HG02973 (cell line): ENCODE data around the gene CCR7.

ENCODE experiments used
- ATAC-seq: cut with Tn5 transposase; IDR thresholded peaks from one replicate; pipeline ENCODE4 v1.9.1; 2021; ENCODE audit warnings: moderate library complexity; ENCODE audit not compliant: unreplicated experiment

The CCR7 gene, protein sequence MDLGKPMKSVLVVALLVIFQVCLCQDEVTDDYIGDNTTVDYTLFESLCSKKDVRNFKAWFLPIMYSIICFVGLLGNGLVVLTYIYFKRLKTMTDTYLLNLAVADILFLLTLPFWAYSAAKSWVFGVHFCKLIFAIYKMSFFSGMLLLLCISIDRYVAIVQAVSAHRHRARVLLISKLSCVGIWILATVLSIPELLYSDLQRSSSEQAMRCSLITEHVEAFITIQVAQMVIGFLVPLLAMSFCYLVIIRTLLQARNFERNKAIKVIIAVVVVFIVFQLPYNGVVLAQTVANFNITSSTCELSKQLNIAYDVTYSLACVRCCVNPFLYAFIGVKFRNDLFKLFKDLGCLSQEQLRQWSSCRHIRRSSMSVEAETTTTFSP

DNA sequence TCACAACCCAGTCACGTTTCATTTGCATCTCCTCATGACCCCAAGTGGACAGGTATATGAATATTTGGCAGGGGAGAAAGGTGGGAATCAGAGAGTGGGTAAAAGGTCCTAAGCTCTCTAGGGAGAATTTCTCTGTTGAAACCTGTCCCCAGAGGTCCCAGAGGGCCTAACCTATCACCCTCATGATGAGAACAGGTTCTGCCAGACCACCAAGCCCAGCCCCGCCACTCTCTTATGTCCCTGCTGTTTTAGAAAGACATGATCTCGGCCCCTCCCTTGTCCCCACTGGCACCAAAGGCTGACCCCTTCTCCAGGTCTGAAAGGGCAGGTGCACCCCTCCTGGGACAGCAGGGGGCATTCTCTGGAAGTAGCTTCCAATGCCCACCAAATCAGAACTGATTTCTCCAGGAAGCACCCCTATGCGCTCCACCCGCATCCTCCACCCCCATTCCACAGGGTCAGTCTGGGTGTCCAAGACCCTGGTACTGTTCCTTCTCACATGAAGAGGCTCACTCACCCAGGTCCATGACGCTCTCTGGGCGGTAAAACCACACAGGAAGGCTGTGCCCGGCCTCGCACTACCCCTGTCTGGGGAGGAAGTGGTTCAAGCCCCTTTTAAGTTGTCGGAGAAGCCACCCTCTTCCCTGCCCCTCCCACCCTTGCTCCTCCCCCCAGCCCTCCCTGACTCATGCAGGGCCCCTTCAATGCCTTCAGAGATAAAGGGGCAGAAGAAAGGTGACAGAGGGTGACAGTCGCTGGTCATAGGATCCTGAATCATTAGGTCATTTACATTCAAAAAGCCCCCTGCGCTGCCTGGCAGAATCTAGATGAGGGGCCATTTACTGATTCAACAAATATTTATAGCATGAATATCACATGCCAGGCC lies at the start of gene CCR7:
CCR7 (minus strand) TSS at position 590 of the 886 bp plus-strand sequence; CDS start at position 527, 63 bp downstream.
- no peak for ATAC-seq

DNA sequence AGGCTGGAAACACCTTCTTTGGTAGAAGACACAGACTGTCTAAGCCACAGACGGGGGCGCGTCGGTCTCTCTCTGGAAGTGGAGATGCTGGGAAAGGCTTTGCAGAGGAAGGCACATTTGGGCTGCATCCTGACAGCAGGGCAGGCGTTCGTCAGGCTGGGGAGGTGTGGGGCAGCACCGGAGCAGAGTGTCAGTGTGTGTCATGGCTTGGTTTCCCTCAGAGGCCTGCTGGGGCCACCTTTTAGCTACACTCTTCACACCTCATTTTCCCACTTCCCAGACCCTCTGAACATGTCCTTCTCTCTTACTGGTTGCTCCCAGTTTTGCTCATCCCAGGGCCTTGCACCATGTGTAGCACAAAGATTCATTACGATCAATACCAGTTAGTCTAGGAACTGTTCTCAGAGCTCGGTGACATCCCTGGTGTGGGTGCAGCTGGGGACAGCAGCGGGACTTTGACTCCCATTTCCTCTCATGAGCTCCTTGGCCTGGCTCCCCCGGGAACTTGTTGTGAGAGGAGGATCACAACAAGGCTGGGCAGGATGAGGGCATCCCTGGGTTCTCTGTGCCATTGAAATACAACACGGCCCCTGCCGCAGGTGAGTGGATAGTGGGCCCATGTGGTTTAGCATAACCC lies 49.3 kb upstream of the CCR7 start:
- ATAC-seq = no peak

DNA sequence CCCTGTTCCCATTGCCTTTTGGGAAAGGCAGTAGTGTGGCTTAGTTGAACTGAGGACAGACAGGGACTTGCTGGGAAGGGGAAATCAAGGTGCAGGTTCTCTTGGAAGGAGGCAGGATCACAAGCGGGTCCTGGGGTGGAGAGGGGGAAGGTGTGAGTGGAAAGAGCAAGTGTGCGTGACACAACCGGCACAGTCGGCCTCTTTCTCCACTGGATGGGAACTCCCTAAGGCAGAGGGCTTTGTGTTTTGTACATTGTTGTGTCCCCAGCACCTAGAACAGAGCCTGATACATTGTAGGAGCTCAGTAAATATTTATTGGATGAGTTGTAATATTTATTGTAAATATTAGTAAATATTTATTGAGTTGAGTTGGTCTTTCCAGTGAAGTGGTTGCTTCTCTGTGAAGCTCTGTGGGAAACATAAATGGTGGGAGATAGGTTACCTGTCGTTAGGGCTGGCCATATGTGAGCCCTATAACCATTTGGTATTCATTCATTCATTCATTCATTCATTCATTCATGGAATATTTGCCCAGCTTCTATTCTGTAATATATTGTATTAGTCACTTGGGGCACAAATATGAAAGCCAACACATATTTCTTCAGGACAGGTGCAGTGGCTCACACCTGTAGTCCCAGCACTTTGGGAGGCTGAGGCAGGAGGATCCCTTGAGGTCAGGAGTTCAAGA lies 48.3 kb upstream of the CCR7 start:
- ATAC-seq = no peak

DNA sequence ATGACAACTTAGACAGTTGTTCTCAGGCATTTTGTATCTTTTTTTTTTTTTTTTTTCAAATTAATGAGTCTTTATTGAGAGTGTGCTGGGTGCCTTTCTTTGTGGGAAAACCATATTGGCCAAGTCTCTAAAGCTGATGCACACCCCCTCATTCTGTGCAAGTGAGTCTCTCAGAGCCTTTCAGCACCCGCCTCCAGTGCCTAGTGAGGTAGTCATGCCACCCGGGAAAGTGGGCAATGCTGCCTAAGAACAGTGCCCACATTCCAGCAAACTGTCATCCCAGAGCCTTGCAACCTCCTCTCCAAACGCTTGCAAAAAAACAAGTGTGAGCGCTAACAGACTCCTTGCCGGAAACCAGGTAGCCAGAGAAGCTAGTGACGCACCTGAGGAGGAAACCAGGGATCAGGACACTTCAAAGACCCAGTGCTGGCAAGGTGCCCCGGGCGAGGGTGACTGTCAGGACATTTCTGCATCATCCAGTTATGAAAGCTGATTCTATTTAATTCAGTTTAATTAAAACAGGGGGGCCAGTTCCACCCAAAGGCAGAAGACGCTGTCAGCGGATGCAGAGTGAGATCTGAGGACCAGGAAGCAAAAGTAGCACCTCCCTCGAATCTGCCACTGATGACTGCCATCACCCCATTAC lies 47.5 kb upstream of the CCR7 start:
- no peak for ATAC-seq

DNA sequence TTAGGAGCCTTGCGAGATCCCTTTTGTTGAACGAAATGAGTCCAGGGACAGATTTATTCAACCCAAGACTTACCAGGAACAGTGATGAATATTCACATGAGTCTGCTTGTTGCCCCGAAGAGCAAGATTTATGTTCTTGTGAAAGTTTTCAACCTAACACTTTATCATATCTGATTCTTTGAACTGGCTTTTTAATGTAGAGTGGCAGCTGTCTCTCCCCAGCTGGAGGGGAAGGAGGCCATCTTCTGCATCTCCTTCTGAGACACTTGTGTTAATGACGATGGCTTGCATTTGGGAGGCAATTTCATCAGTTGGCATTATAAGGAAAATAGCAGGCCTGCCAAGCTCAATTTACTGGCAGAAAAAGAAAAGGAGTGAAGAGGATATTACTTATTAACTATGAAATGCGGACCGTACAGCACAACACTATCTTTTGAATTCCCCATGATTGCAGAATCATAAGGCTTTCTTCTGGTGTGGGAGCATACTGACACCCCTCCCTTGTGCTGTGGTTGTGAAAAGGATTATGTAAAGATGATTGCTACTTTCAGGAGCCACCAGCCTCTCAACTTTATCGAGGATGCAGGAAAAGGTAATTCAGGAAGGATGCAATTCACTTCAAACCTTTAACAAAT lies 46.7 kb upstream of the CCR7 start:
- no peak for ATAC-seq

DNA sequence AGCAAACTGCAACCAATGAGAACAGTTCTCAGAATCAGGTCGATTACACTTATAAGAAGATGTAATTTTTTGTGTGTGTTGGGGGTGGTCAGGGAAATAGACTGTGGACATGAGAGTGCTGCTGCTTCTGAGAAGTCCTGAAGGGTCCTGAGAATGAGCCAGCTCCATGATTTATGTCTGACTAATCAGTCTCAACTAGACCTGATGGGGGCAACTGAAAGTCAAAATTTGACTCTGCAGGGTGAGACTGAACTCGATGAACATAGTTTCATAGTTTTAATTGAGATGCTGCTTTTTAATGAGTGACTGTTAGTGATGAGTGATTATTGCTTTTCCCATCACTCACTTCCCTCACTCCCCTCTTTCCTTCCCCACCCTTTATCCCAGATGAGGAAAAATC lies 45.1 kb upstream of the CCR7 start:
- no peak for ATAC-seq

DNA sequence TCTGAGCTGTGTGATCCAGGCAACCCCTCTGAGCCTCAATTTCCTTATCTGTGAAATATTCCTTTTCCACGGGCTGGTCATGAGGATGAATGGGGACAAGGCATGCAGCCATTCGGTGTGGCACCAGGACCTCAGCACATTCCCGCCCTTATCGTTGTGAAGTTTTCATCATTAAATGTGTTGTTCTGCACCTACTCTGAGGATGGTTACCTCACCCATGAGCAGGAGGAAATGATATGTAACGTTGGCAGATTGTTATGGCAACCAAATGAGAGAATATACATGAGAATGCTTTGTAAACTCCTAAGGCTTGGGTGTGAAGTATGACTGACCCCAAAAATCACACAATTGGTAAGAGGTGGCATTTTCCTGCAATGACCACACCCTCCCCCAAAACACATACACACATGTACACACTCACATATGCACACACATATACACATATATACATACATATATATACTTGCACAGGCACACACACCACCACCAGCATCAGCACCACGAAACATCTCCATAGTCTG lies 42.8 kb upstream of the CCR7 start:
- no peak for ATAC-seq

DNA sequence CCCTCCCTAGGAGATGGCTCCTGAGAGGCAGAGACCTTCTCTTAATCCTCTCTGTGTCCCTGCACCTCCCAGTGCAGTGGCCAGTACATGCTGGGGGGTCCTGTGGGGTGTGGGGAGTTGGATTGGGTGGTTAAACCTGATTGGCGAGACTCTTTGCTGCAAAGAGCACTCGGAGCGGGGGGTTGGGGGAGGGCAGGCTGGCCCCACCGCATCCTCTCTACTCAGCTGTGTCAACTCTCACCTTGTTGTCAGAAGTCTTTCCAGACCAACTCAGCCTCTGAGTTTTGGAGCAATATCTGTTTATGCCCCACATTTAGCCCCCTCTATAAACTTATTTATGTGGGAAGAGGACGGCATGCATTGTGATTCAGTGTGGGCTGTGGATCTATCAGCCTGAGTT lies 42.4 kb upstream of the CCR7 start:
- ATAC-seq = no peak

DNA sequence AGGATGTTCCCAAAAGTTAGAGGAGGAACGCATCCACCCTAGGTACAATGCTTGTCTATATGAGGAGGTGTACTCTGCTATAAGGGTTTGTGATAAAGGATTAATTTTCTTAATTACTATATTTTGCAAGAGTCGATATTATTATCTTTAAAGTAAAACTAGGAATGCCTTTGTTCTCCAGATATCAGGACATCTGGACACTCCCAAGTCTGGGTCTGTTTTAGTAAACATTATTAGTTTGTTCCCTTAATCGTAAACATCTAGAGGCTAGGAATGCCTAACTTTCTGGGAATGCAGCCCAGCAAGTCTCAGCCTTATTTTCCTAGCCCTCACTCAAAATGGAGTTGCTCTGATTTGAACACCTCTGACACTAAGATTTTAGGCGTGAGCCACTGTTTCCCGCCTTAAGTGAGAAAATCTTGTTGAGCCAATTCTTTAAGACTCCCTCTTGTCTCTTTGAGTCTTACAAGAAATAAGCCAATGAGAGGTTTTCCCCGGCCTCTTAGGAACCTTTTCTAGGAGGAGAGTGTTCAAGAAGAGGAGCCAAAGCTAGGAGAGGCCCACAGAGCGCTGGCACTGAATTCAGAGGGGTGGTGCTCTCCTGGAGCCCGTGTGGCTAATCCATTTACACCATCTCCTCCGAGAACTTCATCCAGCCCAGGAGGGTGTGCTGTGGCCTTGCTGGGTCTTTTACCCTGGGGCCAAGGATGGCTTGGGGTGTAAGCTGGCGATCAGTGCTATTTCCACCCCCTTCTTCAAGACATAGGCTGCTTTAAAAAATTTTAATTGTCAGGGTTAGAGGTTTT lies 41.5 kb upstream of the CCR7 start:
- no peak for ATAC-seq

DNA sequence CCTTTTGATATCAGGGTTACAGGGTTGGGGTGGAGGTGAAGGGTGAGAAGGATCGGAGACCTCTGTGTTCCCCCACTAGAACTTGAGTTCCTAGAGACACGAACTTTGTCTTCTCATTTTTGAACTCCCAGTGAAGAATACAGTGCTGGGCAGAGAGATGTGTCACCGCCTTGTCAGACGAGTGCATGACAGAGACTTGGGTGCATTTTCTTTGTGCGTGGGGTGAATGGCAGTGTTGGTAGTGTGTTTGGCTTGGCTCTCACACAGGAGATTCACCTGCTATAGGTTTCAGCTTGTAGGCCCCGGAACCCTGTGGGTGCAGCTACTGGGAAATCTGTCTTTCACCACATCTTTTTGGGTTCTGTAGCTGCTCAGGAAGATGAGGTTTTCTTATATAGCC lies 40.0 kb upstream of the CCR7 start:
- ATAC-seq = no peak

DNA sequence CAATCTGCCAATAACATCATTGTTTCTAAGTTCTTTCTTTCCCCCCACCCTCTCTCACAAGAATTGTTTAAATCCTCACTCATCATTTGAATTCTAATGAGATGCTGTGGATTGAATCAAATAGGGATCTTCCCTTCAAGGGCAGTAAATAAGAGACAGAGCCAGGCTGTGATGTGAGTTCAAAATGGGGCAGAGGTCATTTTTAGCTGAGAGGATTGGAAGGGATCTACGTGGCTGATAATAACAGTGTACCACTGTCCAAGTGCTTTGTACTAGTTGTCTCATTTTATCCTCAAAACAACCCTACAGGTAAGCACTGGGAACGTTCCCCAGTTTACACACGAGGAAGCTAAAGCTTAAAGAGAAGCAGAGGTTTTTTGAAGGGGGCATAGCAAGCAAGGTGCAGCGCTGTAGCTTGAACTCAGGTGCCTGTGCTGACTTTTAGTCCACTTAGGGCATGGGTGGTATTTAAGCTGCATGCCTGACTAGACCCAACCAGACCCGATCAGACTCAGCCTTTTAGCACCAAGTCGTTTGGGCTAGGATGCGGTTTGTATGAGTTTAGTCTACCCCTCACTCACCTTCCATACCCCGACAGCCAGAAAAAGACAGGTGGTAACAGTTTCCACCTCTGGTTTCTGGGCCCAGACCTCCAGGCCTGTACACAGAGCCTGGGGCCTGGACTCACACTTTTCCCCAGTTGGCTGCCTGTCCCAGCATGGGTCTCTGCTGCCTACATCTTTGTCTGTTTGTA lies 39.2 kb upstream of the CCR7 start:
- no peak for ATAC-seq

DNA sequence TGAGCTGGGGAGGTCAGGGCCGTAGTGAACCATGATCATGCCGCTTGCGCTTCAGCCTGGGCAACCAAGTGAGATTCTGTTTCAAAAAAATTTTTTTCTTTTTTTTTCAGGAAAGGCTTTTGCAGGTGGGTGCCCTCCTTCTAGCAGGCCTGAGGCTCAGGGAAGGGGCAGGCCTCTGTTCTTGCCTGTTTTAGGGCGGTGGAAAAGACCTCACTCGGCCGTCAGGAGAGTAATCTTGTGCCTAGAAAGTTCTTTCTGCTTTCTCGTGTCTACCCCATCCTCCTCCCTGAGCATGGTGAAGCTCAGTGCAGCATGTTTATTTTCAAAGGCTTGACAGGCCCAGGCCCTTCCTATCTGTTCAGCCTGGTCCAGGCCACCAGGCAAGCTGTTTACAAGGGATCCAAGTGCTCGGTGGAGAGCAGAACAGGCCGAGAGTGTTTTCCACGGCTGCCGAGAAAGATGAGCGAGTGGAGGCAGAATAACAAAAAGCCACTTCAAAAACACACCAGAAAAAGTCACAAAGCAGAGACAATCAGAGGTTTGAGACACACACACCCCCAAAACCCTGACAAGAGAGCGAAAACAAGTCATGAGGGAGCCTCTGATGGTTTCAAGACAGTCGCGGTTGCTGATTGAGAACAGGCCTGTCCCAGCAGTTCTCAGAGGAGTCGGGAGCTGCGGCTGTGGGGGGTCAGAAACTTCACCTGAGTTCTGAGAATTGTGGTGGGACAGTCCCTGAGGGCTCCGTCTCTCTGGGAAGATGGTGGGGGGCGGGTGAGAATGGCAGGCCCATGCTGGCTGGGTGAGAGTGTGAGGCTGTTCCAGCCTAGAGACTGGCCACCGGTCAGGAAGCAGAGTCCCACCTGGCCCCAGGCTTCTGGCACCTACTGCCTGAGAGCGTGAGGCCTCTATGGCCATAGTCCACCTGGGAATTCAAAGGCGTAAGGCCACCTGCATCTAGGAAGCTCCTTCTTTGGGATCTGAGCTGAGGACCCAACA lies 37.5 kb upstream of the CCR7 start:
- ATAC-seq = no peak

DNA sequence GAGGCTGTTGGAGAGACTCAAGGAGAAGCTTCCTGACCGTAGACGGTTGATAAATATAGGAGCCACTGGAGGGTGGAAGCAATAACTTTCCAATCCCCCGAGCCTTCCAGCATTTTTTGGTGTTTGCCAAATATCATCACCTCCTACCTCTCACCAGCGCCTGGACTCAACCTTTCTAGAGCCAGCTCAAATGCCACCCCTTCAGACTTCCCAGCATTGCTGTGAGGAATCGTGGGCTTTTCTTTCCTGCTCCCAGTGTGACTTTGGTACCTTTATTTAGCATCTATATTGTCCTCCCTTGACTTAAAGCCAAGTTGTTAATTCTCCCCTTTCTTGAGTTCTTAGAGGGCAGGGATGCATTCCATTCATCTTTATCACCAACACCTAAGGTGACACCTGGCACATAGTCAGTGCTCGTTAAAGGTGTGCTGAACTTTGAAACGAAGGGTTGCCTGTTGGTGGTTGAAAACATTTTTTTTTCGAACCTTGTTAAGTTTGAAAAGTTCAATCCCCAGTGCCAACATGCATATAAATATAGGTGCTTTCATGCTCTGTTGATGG lies 35.3 kb upstream of the CCR7 start:
- no peak for ATAC-seq

DNA sequence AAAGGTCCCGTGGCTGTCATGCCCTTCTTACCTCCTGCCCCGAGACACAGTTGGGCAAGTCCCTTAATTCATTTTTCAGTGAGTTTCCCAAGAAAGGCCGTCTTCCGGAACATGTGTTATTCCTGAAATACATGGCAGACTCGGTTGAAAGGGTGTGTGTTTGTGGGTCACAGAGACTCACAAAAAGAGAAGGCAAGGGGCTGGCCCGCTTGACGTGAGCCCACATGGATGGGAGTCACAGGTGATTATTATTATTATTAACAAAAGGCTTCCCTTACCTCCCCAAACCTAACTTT lies 34.1 kb upstream of the CCR7 start:
- no peak for ATAC-seq

DNA sequence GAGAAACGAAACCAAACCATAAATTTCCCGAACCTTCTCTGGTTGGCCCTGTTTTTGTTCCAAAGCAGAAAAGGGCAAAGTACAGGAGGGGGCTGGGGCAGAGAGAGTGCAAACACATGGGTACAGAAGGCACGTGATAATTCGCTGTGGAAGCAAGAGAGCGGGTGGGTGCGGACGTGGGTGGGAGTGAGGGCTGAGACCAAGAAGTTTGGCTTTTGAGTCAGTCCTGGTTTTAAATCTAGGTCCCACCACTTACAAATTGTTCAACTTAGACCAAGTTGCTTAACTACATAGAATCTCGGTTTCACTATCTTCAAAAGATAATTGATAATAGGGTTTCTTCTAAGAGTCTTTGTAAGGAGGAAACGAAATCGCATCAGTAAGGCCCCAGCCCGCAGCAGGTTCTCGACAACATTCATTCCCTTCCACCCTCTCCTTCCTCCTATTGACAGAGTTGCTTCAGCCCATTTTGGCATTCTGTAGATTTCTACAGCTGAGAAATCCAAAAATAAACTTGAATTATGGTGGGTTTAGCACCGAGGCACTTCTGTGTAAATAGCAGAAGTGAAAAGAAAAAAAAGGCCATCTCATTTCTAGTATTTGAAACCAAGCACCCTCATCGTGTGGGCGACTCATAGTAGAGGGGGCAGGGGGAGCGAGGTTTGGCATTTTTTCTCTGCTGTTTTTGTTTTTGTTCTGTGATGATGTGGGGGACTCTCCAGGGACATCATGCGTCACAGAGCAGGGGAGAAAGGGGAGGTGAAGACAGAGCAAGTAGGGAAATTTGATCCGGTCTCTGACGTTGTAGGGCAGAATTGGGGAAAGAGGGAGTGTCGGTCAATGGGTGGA lies 33.6 kb upstream of the CCR7 start:
- ATAC-seq = peak; percentile 66

DNA sequence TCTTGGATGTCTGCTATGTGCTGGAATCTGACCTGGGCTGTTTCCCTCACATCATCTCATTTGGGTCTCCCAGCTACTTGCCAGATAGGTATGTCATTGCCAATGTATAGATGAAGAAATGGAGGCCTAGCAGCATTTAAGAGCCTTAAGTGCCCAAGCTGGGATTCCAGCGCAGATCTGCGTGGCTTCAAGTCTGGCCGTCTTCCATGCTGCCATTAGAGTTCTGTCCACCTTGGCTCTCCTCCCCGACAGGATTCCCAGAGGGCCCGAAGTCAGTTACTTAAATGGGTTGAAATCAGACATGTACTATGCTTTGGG lies 33.0 kb upstream of the CCR7 start:
- no peak for ATAC-seq
